Stomach (tissue), 9 donors: ENCODE measurements around the gene EXOC4. TPM values are rescaled to one million over a fixed set of nuclear protein-coding genes. Genes with fewer than 3 reads are reported as not detected.

Experiments
- DNase-seq, 2 donors: peaks; one replicate each; pipeline versions ENCODE4 v3.0.0 to v3.0.0-alpha.2; 2013 to 2019
- H3K27ac ChIP-seq, 5 donors: fragments of 200-600 bp in 4 of 5; sonication (generic) in 4 of 5; one replicate each; pipeline ENCODE4 v1.5.1; 2013 to 2019; ENCODE audit warnings: mild to moderate bottlenecking in 1 of 5, moderate library complexity in 1 of 5
- H3K27me3 ChIP-seq, 3 donors: fragments of 200-600 bp; sonication (generic); one replicate each; pipeline ENCODE4 v1.5.1; 2017 to 2019; ENCODE audit warnings: mixed run types in 1 of 3
- H3K36me3 ChIP-seq, 4 donors: fragments of 200-600 bp; sonication (generic); 1 replicate in 3 of 4; 2 replicates in 1 of 4; pipeline ENCODE4 v1.5.1; 2016 to 2019
- H3K4me1 ChIP-seq, 4 donors: fragments of 200-600 bp; sonication (generic); one replicate each; pipeline ENCODE4 v1.5.1; 2016 to 2019
- H3K4me3 ChIP-seq, 4 donors: fragments of 200-600 bp; sonication (generic) in 3 of 4; one replicate each; pipeline ENCODE4 v1.5.1; 2016 to 2019; ENCODE audit warnings: mild to moderate bottlenecking in 1 of 4
- H3K9me3 ChIP-seq, 4 donors: fragments of 200-600 bp; sonication (generic); one replicate each; pipeline ENCODE4 v1.5.1; 2016 to 2019
- CTCF ChIP-seq, 7 experiments: fragments of 450-650 bp in 4 of 7; fragments of 200-600 bp in 3 of 7; sonication (generic) in 3 of 7; IDR thresholded peaks; one replicate each; pipeline ENCODE4 v1.5.1; 2016 to 2019; ENCODE audit warnings: antibody characterized with exemption in 7 of 7, control low read depth in 2 of 7, mild to moderate bottlenecking in 1 of 7
- EP300 ChIP-seq: sonication (generic); formaldehyde crosslinking; IDR thresholded peaks from one replicate; pipeline ENCODE4 v1.6.1; 2017; ENCODE audit warnings: antibody characterized with exemption
- POLR2A ChIP-seq, 4 donors: fragments of 450-650 bp; IDR thresholded peaks; one replicate each; pipeline ENCODE4 v1.6.1; 2016; ENCODE audit warnings: antibody characterized with exemption in 4 of 4, control low read depth in 2 of 4, mild to moderate bottlenecking in 1 of 4, moderate library complexity in 1 of 4
- POLR2AphosphoS5 ChIP-seq, 3 donors: sonication (generic); formaldehyde crosslinking; IDR thresholded peaks; one replicate each; pipeline ENCODE4 v1.6.1; 2016; ENCODE audit warnings: antibody characterized with exemption in 3 of 3
- WGBS, 5 donors: extraction: QIAGEN DNeasy Blood & Tissue Kit in 3 of 5; methylation state at CpG; one replicate each; pipeline versions ENCODE4 v1.1.5 to v1.1.7; 2013 to 2018; 5-methylcytosine and 5-hydroxymethylcytosine counted together
- intact Hi-C: fragments of 100-400 bp; cut with DNase I; formaldehyde crosslinking; loops from one replicate; pipeline ENCODE4 v1.15.1; 2023; ENCODE audit warnings: low total_unique reads
- polyA plus RNA-seq, 3 donors: library from polyadenylated mRNA; stranded (reverse); fragments of 200-250 nt; gene quantifications; one replicate each; pipeline ENCODE4 v1.2.3, GENCODE V29; 2013
- total RNA-seq, 5 donors: library from RNA; depleted of rRNA; stranded (reverse); fragments of >200 nt; gene quantifications; one replicate each; pipeline versions ENCODE4 v1.1.0 to v1.2.3, GENCODE V29; 2014 to 2016
- donor health status: healthy with polysubstance abuse.
- donor health status: Bipolar disorder and iron deficiency.
- donor health status: healthy.

The EXOC4 gene
- total and polyA plus RNA-seq, 8 donors: 14.1 to 339 (median 61.1) TPM

- Histone ChIP-seq H3K4me3 (no peak overlapping the region), H3K9me3 (peaks cover 0 to 14% (median 8%) of the 10 kb centered on the region in 4 donors), H3K4me1 (no peaks in the 10 kb centered on the region), H3K36me3 (peaks cover 0 to 7% (median 0%) of the 10 kb centered on the region in 4 donors), H3K27ac (no peak overlapping the region), H3K27me3 (no peaks in the 10 kb centered on the region)
- intact Hi-C loops: no loop called here
- WGBS, 5 donors: 88 to 96% (median 92%) methylated on average over 3 of the region's 3 CpGs
- TF ChIP-seq CTCF (IDR thresholded peaks at IDR 0.05) (no peak), EP300 (no peak), POLR2AphosphoS5 (IDR thresholded peaks at IDR 0.05) (no peak), POLR2A (IDR thresholded peaks at IDR 0.05) (no peak)
- DNase-seq: peak in 1 of 2 donors; percentile 18
These were observed 779.1 kb downstream of the EXOC4 start for GRCh38 chr7:134031835-134032617.

- intact Hi-C loops: no loop called here
- 86 to 93% (median 92%) methylated on average over 3 of the region's 3 CpGs for WGBS, 5 donors
- H3K4me3 ChIP-seq: no peak overlapping the region
- DNase-seq: no peak
- no peaks in the 10 kb centered on the region for H3K27me3 ChIP-seq
- TF ChIP-seq POLR2A (IDR thresholded peaks at IDR 0.05) (no peak), EP300 (no peak), POLR2AphosphoS5 (IDR thresholded peaks at IDR 0.05) (no peak), CTCF (IDR thresholded peaks at IDR 0.05) (no peak)
- H3K9me3 ChIP-seq: peaks cover 0 to 8% (median 5%) of the 10 kb centered on the region in 4 donors
- no peaks in the 10 kb centered on the region for H3K36me3 ChIP-seq
- no peaks in the 10 kb centered on the region for H3K4me1 ChIP-seq
- no peak overlapping the region for H3K27ac ChIP-seq
These were observed 781.8 kb downstream of the EXOC4 start for GRCh38 chr7:134034652-134035051.

- DNase-seq: no peak
- Histone ChIP-seq H3K27me3 (no peaks in the 10 kb centered on the region), H3K36me3 (no peaks in the 10 kb centered on the region), H3K4me3 (no peak overlapping the region), H3K4me1 (no peaks in the 10 kb centered on the region), H3K27ac (no peak overlapping the region), H3K9me3 (no peaks in the 10 kb centered on the region)
- intact Hi-C loops: no loop called here
- 89 to 95% (median 94%) methylated on average over 4 of the region's 4 CpGs for WGBS, 5 donors
- TF ChIP-seq EP300 (no peak), POLR2A (IDR thresholded peaks at IDR 0.05) (no peak), POLR2AphosphoS5 (IDR thresholded peaks at IDR 0.05) (no peak), CTCF (IDR thresholded peaks at IDR 0.05) (no peak)
These were observed 785.1 kb downstream of the EXOC4 start for GRCh38 chr7:134037991-134038390.

- TF ChIP-seq EP300: no peak
- H3K4me3 ChIP-seq: no peak overlapping the region
- H3K4me1 ChIP-seq: no peaks in the 10 kb centered on the region
- H3K9me3 ChIP-seq: no peaks in the 10 kb centered on the region
- intact Hi-C loops: no loop called here
- no peak for DNase-seq
- H3K36me3 ChIP-seq: peaks cover 0 to 5% (median 0%) of the 10 kb centered on the region in 4 donors
- H3K27me3 ChIP-seq: no peaks in the 10 kb centered on the region
- no peak overlapping the region for H3K27ac ChIP-seq
- WGBS, 5 donors: 92 to 100% (median 95%) methylated on average over 2 of the region's 2 CpGs
These were observed 788.1 kb downstream of the EXOC4 start for GRCh38 chr7:134040988-134041387.

GRCh38 chr7:134041477-134041876 is 788.6 kb downstream of the EXOC4 start:
- intact Hi-C loops: no loop called here
- H3K27ac ChIP-seq: no peak overlapping the region
- DNase-seq: no peak

More at GRCh38 chr7:134041477-134041876, 788.6 kb downstream of the EXOC4 start:
- Histone ChIP-seq H3K27me3 (no peaks in the 10 kb centered on the region), H3K4me1 (no peaks in the 10 kb centered on the region), H3K9me3 (no peaks in the 10 kb centered on the region), H3K4me3 (no peak overlapping the region), H3K36me3 (peaks cover 0 to 5% (median 0%) of the 10 kb centered on the region in 4 donors)
- no peak for TF ChIP-seq EP300
- TF ChIP-seq CTCF (IDR thresholded peaks at IDR 0.05): no peak
- no peak for TF ChIP-seq POLR2A (IDR thresholded peaks at IDR 0.05)
- no peak for TF ChIP-seq POLR2AphosphoS5 (IDR thresholded peaks at IDR 0.05)
